Measurements from ENCODE around the gene ANG.
"Not testable (repeated sequence)": the region's sequence is repeated elsewhere in the genome, so short reads cannot be mapped to it uniquely, and the experiment has no call there.

The ANG gene

GRCh38 chr14:20688167-20688839 is at the start of gene ANG:
TSS of gene ANG (plus strand) at chr14:20688764. CDS start at chr14:20693565, 4,801 bp downstream.
- Mint-ChIP-seq H3K36me3 (no peaks in the 10 kb centered on the region), H3K9me3 (no peaks in the 10 kb centered on the region), H3K4me1 (peaks cover 11% of the 10 kb centered on the region), H3K27me3 (no peaks in the 10 kb centered on the region), H3K4me3 (no peak within 1 kb of the TSS), H3K27ac (no peak within 1 kb of the TSS)

- no peaks in the 10 kb centered on the region for H3K4me1 Mint-ChIP-seq
- H3K27me3 Mint-ChIP-seq, result peaks cover 10% of the 10 kb centered on the region
- no peaks in the 10 kb centered on the region for H3K9me3 Mint-ChIP-seq
- no peak within 1 kb of the TSS for H3K27ac Mint-ChIP-seq
- no peak within 1 kb of the TSS for H3K4me3 Mint-ChIP-seq
- H3K36me3 Mint-ChIP-seq, result no peaks in the 10 kb centered on the region
Measured at GRCh38 chr14:20641591-20641990, 47.0 kb upstream of the ANG start, which contains the start of gene OR6S1. TSS of gene OR6S1 (minus strand) at chr14:20641691. CDS start at chr14:20641691, 0 bp downstream.

- H3K27ac Mint-ChIP-seq, result no peak overlapping the region
- no peak overlapping the region for H3K4me3 Mint-ChIP-seq
- no peaks in the 10 kb centered on the region for H3K4me1 Mint-ChIP-seq
- no peaks in the 10 kb centered on the region for H3K36me3 Mint-ChIP-seq
- peaks cover 10% of the 10 kb centered on the region for H3K27me3 Mint-ChIP-seq
- H3K9me3 Mint-ChIP-seq, result no peaks in the 10 kb centered on the region
Measured at GRCh38 chr14:20642182-20642581, 46.4 kb upstream of the ANG start.

GRCh38 chr14:20642755-20643154 is 45.8 kb upstream of the ANG start:
- H3K4me1 Mint-ChIP-seq, H3K4me3 Mint-ChIP-seq, H3K36me3 Mint-ChIP-seq, H3K27ac Mint-ChIP-seq, H3K9me3 Mint-ChIP-seq: not testable (repeated sequence)
- H3K27me3 Mint-ChIP-seq, result peaks cover 10% of the 10 kb centered on the region

- no peaks in the 10 kb centered on the region for H3K4me1 Mint-ChIP-seq
- peaks cover 15% of the 10 kb centered on the region for H3K27me3 Mint-ChIP-seq
- H3K4me3 Mint-ChIP-seq, result no peak overlapping the region
- no peaks in the 10 kb centered on the region for H3K36me3 Mint-ChIP-seq
- no peaks in the 10 kb centered on the region for H3K9me3 Mint-ChIP-seq
- no peak overlapping the region for H3K27ac Mint-ChIP-seq
Measured at GRCh38 chr14:20644520-20644919, 44.0 kb upstream of the ANG start.

- Mint-ChIP-seq H3K27me3 (peaks cover 15% of the 10 kb centered on the region), H3K9me3 (no peaks in the 10 kb centered on the region), H3K27ac (no peak overlapping the region), H3K4me1 (no peaks in the 10 kb centered on the region), H3K36me3 (no peaks in the 10 kb centered on the region), H3K4me3 (no peak overlapping the region)
Measured at GRCh38 chr14:20645481-20645880, 43.1 kb upstream of the ANG start.

- Mint-ChIP-seq H3K27ac (no peak overlapping the region), H3K4me1 (peaks cover 32% of the 10 kb centered on the region), H3K36me3 (no peaks in the 10 kb centered on the region), H3K9me3 (no peaks in the 10 kb centered on the region), H3K4me3 (peak overlapping the region; percentile 62), H3K27me3 (peaks cover 57% of the 10 kb centered on the region)
Measured at GRCh38 chr14:20652996-20653975, 35.3 kb upstream of the ANG start.

GRCh38 chr14:20655851-20656250 is 32.7 kb upstream of the ANG start:
- Mint-ChIP-seq H3K36me3 (no peaks in the 10 kb centered on the region), H3K4me1 (peaks cover 32% of the 10 kb centered on the region), H3K27ac (no peak overlapping the region), H3K9me3 (no peaks in the 10 kb centered on the region), H3K4me3 (no peak overlapping the region), H3K27me3 (peaks cover 57% of the 10 kb centered on the region)

GRCh38 chr14:20656274-20656673 is 32.3 kb upstream of the ANG start:
- H3K4me3 Mint-ChIP-seq, result no peak overlapping the region
- peaks cover 57% of the 10 kb centered on the region for H3K27me3 Mint-ChIP-seq
- H3K4me1 Mint-ChIP-seq, result peaks cover 32% of the 10 kb centered on the region
- H3K36me3 Mint-ChIP-seq, result no peaks in the 10 kb centered on the region
- H3K9me3 Mint-ChIP-seq, result no peaks in the 10 kb centered on the region
- no peak overlapping the region for H3K27ac Mint-ChIP-seq

- no peaks in the 10 kb centered on the region for H3K9me3 Mint-ChIP-seq
- no peak overlapping the region for H3K27ac Mint-ChIP-seq
- H3K4me3 Mint-ChIP-seq, result no peak overlapping the region
- H3K36me3 Mint-ChIP-seq, result no peaks in the 10 kb centered on the region
- H3K27me3 Mint-ChIP-seq, result peaks cover 48% of the 10 kb centered on the region
- peaks cover 34% of the 10 kb centered on the region for H3K4me1 Mint-ChIP-seq
Measured at GRCh38 chr14:20657216-20658211, 31.1 kb upstream of the ANG start.

GRCh38 chr14:20658246-20658645 is 30.3 kb upstream of the ANG start:
- no peak overlapping the region for H3K4me3 Mint-ChIP-seq
- H3K36me3 Mint-ChIP-seq, result no peaks in the 10 kb centered on the region
- H3K9me3 Mint-ChIP-seq, result no peaks in the 10 kb centered on the region
- peaks cover 45% of the 10 kb centered on the region for H3K27me3 Mint-ChIP-seq
- no peak overlapping the region for H3K27ac Mint-ChIP-seq
- H3K4me1 Mint-ChIP-seq, result peaks cover 33% of the 10 kb centered on the region

GRCh38 chr14:20659336-20659735 is 29.2 kb upstream of the ANG start:
- peaks cover 31% of the 10 kb centered on the region for H3K4me1 Mint-ChIP-seq
- H3K4me3 Mint-ChIP-seq, result no peak overlapping the region
- peaks cover 38% of the 10 kb centered on the region for H3K27me3 Mint-ChIP-seq
- no peaks in the 10 kb centered on the region for H3K36me3 Mint-ChIP-seq
- no peaks in the 10 kb centered on the region for H3K9me3 Mint-ChIP-seq
- H3K27ac Mint-ChIP-seq, result no peak overlapping the region

GRCh38 chr14:20659813-20660395 is 28.7 kb upstream of the ANG start:
- no peaks in the 10 kb centered on the region for H3K36me3 Mint-ChIP-seq

GRCh38 chr14:20661197-20661596 is 27.4 kb upstream of the ANG start:
- Mint-ChIP-seq H3K4me1 (peaks cover 30% of the 10 kb centered on the region), H3K4me3 (no peak overlapping the region), H3K9me3 (no peaks in the 10 kb centered on the region), H3K36me3 (no peaks in the 10 kb centered on the region), H3K27ac (no peak overlapping the region), H3K27me3 (peaks cover 26% of the 10 kb centered on the region)

More at GRCh38 chr14:20659813-20660395, 28.7 kb upstream of the ANG start:
- H3K27ac Mint-ChIP-seq, result no peak overlapping the region
- H3K9me3 Mint-ChIP-seq, result no peaks in the 10 kb centered on the region
- no peak overlapping the region for H3K4me3 Mint-ChIP-seq
- peaks cover 36% of the 10 kb centered on the region for H3K27me3 Mint-ChIP-seq
- H3K4me1 Mint-ChIP-seq, result peaks cover 30% of the 10 kb centered on the region

Data from activated naive CD4-positive, alpha-beta T cell treated with anti-CD3 and anti-CD28 coated beads, Interleukin-2, amount 50 U/mL, for 24 hours (primary cell).